M059J (cell line): ENCODE results near the gene RASA3. TPM values are rescaled to one million over a fixed set of nuclear protein-coding genes. Genes with fewer than 3 reads are reported as not detected.

Experiments used
- DNase-seq: peaks from one replicate; pipeline ENCODE4 v3.0.0-alpha.2; 2012; ENCODE audit warnings: low read depth
- total RNA-seq: library from RNA; depleted of rRNA; stranded (reverse); fragments of >200 nt; shearing (Covaris generic); gene quantifications from 2 replicates; pipeline ENCODE4 v1.2.3, GENCODE V29; 2014

Gene RASA3
- total RNA-seq, 1 experiment from 2014 or later = 23.9 TPM

DNA sequence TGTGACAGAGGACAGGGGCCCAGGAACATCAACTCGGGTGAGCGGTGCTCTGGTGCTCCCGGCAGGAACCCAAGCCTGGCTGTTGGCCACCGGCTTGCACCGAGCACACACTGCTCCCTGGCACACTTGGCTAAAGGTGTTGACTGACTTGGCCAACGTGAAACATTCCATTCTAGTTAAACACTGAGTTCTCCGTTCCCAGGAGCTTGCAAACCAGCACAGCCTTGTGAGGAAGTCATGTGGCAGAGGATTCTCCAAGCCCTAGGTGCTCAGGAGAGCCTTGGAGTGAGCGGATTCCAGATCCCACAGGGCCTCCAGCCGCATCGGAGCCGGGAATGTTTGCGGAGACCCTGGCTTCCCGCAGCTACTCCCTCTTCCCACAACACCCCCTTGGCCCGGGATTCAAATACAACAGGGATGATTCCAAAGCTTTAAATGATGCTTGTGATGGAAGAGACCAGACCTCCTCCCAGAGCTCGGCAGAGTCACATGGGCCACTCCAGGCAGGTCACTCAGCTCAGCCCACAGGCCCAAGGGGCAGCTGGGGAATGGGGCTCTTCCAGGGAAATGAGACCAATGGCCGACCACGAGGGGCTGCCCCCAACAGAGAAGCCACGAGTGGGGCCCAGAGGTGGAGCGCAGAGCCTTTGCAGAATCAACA lies 161.5 kb downstream of the RASA3 start:
- peak; percentile 7 for DNase-seq

DNA sequence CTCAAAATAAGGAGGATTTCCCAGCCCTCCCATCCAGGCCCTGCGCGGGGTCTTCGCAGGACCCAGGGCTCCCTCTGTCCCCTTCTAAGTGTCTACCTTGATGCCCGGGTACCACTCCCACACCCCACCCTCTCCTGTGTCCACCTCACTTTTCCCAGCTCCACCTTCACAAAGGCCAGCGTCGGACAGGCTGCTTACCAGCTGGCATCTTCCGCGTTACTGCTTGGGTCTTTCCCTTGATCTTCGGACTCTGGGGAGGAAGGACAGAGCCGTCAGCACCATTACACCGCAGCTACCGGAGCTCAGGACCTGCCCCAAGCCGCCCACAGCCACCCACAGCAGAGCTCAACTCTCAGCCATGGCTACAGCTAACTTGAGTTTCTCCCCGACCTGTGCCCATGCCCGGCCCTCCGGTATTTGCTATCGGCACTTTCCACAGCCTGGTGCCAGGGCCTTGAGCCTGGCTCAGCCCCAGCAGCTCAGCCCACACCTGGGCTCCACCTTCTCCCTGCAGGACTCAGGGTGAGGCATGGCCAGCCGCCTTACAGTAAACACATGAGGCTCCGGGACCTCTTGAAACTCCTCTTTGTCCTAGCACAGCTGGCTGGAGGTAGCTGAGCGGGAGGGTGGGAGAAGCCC lies 162.3 kb downstream of the RASA3 start:
- no peak for DNase-seq

GRCh38 chr13:113969311-113969972 lies 163.0 kb downstream of the RASA3 start:
- DNase-seq = no peak

GRCh38 chr13:113968463-113969310 lies 163.7 kb downstream of the RASA3 start:
- DNase-seq = no peak

GRCh38 chr13:113967729-113968462 lies 164.5 kb downstream of the RASA3 start:
- no peak for DNase-seq

DNA sequence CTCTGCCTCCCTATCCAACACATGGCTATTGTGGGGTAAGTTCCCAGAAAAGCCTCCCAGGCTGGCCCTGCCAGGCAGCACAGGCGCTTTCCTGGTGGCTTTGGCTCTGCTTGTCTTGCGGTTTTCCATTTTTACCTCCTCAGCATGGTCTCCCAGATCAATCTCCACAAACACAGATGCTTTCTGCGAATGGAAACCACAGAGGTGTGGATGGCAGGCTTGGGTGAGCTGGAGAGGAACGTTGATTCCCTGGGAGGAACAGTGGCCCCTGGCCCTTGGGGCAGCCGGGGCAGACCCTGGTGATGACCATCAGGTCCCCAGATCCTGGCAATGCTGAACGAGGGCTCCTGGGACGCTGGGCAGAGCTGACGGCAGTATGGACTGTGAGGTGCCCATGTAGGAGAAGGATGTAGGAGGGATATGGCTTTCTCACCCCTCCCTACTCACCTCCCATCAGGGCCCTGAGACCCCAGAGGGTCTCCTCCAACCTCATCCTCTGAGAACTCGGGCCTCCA lies 165.2 kb downstream of the RASA3 start:
- no peak for DNase-seq

- no peak for DNase-seq
Observed at GRCh38 chr13:113965968-113966884, 166.2 kb downstream of the RASA3 start.

DNA sequence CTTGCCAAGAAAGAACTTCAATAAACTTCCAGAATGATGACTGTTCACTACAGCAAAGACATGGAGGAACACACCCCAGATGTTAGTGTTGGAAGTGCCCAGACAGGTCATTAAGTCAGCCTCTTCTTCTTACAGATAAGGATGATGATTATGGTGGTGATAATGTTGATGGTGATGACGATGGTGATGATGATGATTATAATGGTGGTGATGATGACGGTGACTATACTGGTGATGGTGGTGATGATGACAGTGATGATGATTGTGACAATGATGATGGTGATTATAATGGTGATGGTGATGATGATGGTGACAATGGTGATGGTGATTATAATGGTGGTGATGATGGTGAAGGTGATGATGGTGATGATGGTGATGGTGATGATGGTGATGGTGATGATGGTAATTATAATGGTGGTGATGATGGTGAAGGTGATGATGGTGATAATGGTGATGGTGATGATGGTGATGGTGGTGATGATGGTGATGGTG lies 167.0 kb downstream of the RASA3 start:
- no peak for DNase-seq

DNA sequence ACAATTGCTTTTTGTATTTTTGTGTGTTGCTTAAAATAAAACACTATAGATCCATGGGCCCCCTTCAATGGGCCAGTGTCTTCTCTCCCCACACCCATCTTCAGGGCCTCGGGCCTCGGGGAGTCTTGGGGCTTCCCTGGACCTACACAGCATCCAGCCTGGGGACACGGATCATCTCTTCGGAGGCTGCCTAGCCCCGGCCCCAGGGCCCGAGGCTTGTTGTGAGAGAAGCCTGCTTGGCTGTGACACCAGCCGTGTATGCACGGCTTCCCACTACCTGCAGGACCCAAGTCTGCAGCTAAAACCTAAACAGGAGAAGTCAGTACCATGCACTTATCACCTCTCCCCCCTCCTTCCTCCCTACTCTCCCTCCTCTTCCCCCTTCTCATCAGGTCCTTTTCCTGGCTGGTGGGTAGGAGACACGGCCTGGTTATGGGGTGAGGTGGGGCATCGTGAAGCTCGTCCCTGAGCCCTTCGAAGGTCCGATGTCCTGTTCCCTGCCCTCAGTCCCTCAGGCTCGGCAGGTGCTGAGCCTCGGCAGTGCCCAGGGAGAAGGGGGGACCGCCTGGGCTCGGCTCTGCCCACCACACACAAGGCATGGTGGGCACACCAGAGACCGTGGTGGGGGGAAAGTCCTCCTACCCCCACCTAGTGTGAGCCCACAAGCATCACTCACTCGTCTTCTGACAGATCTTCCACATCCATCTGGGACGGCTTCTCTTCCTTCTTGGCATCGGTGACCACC lies 168.0 kb downstream of the RASA3 start:
- no peak for DNase-seq

GRCh38 chr13:113963376-113963775 lies 169.0 kb downstream of the RASA3 start:
- DNase-seq = no peak

DNA sequence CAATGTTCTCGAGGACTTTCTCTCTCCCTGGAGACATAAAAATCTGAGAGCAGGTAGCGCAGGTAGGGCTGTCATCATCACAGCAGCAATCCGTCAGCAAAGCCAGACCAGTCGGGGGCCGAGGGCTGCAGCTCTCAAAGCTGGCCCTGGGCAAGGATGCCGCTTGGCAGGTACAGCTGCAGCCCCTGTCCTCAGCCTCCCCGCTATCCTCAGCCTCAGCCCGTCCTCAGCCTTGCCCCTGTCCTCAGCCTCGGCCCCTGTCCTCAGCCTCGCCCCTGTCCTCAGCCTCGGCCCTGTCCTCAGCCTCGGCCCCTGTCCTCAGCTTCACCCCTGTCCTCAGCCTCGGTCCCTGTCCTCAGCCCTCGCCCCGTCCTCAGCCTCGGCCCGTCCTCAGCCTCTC lies 169.4 kb downstream of the RASA3 start:
- no peak for DNase-seq

- no peak for DNase-seq
Observed at GRCh38 chr13:113962386-113962785, 170.0 kb downstream of the RASA3 start.

DNA sequence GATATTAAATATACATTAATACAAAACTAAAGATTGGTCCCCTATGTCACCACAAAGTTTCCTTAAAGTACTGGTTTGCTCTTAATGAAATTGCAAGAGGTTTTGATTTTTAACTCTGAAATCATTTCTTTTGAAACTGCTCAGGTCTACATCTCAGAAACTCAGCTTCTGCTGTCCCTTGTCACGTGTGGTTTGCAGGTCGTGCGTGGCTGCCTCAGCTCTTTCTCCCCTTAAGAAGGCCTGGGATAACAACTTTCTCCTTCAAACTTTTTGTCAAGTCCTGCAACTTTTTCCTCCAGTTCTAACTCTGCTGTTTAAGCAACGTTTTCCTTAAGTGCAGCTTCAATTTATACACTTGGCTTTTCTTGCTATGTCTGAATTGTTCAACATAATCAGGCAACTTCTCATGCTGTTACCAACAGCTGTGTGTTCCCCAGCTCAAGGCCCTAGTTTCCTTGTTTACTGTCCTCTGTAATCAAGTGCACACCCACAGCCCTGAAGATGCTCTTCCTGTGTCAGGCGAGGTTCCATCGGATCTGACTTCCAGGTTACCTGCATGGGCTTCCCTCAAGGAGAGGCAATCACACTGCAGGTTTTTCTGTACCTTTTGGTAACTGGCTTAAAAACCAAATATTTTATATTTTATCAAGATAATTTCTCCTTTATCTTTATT lies 172.0 kb downstream of the RASA3 start:
- no peak for DNase-seq

DNA sequence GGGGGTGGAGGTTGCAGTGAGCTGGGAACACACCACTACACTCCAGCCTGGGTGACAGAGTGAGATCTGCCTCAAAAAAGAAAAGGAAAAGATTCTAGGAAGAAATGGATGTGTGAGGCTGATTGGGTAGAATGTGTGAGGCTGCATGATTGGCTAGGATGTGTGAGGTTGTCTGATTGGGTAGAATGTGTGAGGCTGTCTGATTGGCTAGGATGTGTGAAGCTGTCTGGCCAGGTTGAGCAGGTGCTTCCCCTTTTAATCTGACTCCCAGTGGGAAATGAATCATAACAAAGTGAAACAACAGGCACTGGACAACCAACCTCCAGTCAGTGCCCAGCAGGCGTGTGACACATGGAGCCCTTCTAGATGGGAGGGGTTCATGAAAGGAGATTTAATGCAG lies 173.2 kb downstream of the RASA3 start:
- peak; percentile 32 for DNase-seq

DNA sequence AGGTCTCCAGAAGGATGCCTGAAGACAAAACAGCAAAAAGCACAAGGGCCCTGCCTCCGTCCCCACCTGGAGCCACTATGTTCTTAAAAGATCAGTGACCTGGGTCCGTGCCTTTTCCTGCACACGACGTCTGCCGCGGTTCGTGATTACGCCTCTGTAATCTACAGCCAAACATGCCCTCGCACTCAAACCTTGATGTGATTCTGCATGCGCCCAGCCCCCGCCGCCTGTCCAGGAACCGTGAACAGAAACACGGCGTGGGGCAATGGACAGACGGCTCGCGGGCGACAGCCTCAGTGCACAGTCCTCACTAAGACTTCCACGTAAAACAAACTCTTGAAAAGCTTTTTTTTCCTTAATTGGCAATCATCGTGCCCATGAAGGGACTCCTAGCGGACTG lies 174.1 kb downstream of the RASA3 start:
- no peak for DNase-seq

GRCh38 chr13:113956571-113956970 lies 175.9 kb downstream of the RASA3 start:
- no peak for DNase-seq

GRCh38 chr13:113955691-113956090 lies 176.7 kb downstream of the RASA3 start:
- DNase-seq = no peak

DNA sequence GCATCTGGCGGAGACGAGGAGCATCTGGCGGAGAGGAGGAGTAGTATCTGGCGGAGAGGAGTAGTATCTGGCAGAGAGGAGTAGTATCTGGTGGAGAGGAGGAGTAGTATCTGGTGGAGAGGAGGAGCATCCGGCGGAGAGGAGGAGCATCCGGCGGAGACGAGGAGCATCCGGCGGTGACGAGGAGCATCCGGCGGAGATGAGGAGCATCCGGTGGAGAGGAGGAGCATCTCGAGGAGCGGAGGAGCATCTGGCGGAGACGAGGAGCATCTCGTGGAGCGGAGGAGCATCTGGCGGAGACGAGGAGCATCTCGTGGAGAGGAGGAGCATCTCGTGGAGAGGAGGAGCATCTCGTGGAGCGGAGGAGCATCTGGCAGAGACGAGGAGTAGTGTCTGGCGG lies 177.2 kb downstream of the RASA3 start:
- no peak for DNase-seq
